ENCODE data around the gene DCAKD.

The DCAKD gene

DNA sequence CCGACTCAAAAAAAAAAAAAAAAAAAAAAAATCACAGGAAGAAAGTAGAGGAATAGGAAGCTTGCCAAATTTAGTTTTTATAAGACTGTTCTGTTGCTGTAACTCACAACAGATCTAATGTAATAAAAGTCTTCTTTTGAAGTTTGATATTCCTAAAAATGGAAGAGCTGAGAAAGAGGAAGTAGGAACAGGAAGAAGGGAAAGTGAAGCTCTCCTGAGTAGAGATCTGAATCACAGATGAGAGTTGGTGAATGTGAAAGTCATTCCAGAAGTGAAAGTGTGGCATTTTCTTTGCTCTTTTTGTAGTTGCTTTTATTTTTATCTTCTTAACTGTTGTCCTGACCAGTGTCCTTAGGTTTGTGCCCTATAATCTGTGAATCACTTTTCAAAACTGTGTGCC is 11.8 kb upstream of the DCAKD start:
- H3K23ac ChIP-seq (ENCODE audit: low read length) = no peak overlapping the region
- no peak overlapping the region for H3K27ac ChIP-seq (ENCODE audit: low read depth, low read length)
- no peaks in the 10 kb centered on the region for H3K9me3 ChIP-seq (ENCODE audit: insufficient read depth, low read depth, low read length)
- no peak overlapping the region for H3K9ac ChIP-seq (ENCODE audit: low read length)
- no peak overlapping the region for H2AK5ac ChIP-seq (ENCODE audit: low read length)
- no peak overlapping the region for H2AFZ ChIP-seq (ENCODE audit: insufficient read depth, low read length, poor library complexity)
- H4K12ac ChIP-seq (ENCODE audit: low read depth, low read length) = no peak overlapping the region
- H3K36me3 ChIP-seq (ENCODE audit: control insufficient read depth in 1 of 2, insufficient read depth in 2 of 2, low read length in 2 of 2) = no peaks in the 10 kb centered on the region
- no peak overlapping the region for H3K18ac ChIP-seq (ENCODE audit: low read length)
- H3K79me1 ChIP-seq (ENCODE audit: low read length) = peaks cover 8% of the 10 kb centered on the region
- H3K27me3 ChIP-seq (ENCODE audit: insufficient read depth, low read length) = no peaks in the 10 kb centered on the region
- H3K4me1 ChIP-seq (ENCODE audit: control insufficient read depth in 1 of 2, insufficient read depth in 2 of 2, low read length in 2 of 2) = peaks cover 0 to 2% of the 10 kb centered on the region in 2 experiments
- no peak overlapping the region for H3K4me3 ChIP-seq (ENCODE audit: low read depth, low read length)
- H4K8ac ChIP-seq (ENCODE audit: low read depth, low read length) = no peak overlapping the region
- no peak overlapping the region for H3K4me2 ChIP-seq (ENCODE audit: low read length)
- peaks cover 13% of the 10 kb centered on the region for H3K79me2 ChIP-seq (ENCODE audit: control insufficient read depth, insufficient read depth, low read length, poor library complexity)
- no peak overlapping the region for H2BK12ac ChIP-seq (ENCODE audit: low read length)
- no peak overlapping the region for H2BK5ac ChIP-seq (ENCODE audit: low read depth, low read length, poor library complexity)
- H3K14ac ChIP-seq (ENCODE audit: low read length) = no peak overlapping the region
- WGBS (ENCODE audit: extremely low coverage, insufficient coverage, insufficient read length) = no CpG with 5 or more reads among the region's 1 CpG
- H2BK120ac ChIP-seq (ENCODE audit: insufficient read depth, low read length, poor library complexity) = no peak overlapping the region
- H3K4ac ChIP-seq (ENCODE audit: low read depth, low read length) = peak overlapping the region; percentile 10
- no peak for DNase-seq
- no peak overlapping the region for H4K91ac ChIP-seq (ENCODE audit: low read depth, low read length)

DNA sequence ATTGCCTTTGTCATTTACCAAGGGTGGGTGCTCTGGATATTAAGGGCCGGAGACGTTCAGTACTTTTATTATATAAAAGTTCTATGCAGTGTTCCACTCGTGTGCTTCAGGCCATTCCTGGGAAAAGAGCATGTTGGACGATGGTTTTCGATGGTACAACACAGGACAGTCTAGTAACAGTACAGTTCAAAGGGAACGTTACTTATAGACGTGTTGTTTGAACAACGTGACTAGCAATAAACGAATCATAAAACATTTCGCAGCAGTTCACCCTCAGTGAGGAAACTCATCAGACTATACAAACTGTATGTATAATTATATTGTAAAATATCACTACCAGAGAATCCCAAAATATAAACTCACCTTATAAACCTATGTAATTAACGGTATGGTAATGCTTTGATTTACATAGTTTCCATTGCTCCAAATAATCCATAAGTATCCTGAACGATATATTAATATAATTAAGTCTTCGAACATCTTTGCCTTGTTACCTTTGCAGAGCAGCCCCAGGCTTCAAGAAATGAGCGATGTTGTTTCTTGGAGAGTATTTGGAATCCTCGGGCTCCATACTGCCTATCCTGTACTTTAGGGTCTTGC is 10.3 kb upstream of the DCAKD start:
- Histone ChIP-seq H3K9me3 (ENCODE audit: insufficient read depth, low read depth, low read length) (no peaks in the 10 kb centered on the region), H4K12ac (ENCODE audit: low read depth, low read length) (peak overlapping the region; percentile 87), H3K27me3 (ENCODE audit: insufficient read depth, low read length) (no peaks in the 10 kb centered on the region), H3K79me2 (ENCODE audit: control insufficient read depth, insufficient read depth, low read length, poor library complexity) (peaks cover 13% of the 10 kb centered on the region), H2AK5ac (ENCODE audit: low read length) (no peak overlapping the region), H3K4ac (ENCODE audit: low read depth, low read length) (peak overlapping the region; percentile 98), H3K4me3 (ENCODE audit: low read depth, low read length) (peak overlapping the region; percentile 70), H2BK5ac (ENCODE audit: low read depth, low read length, poor library complexity) (no peak overlapping the region), H3K14ac (ENCODE audit: low read length) (no peak overlapping the region), H3K79me1 (ENCODE audit: low read length) (peaks cover 8% of the 10 kb centered on the region), H3K4me2 (ENCODE audit: low read length) (peak overlapping the region; percentile 70), H2BK120ac (ENCODE audit: insufficient read depth, low read length, poor library complexity) (no peak overlapping the region), H3K9ac (ENCODE audit: low read length) (peak overlapping the region; percentile 28), H3K27ac (ENCODE audit: low read depth, low read length) (no peak overlapping the region), H4K8ac (ENCODE audit: low read depth, low read length) (peak overlapping the region; percentile 78), H2AFZ (ENCODE audit: insufficient read depth, low read length, poor library complexity) (no peak overlapping the region), H2BK12ac (ENCODE audit: low read length) (no peak overlapping the region), H3K23ac (ENCODE audit: low read length) (no peak overlapping the region), H3K4me1 (ENCODE audit: control insufficient read depth in 1 of 2, insufficient read depth in 2 of 2, low read length in 2 of 2) (peaks cover 0 to 2% of the 10 kb centered on the region in 2 experiments), H3K18ac (ENCODE audit: low read length) (no peak overlapping the region), H3K36me3 (ENCODE audit: control insufficient read depth in 1 of 2, insufficient read depth in 2 of 2, low read length in 2 of 2) (no peaks in the 10 kb centered on the region), H4K91ac (ENCODE audit: low read depth, low read length) (no peak overlapping the region)
- no CpG with 5 or more reads among the region's 15 CpGs for WGBS (ENCODE audit: extremely low coverage, insufficient coverage, insufficient read length)
- DNase-seq = no peak

DNA sequence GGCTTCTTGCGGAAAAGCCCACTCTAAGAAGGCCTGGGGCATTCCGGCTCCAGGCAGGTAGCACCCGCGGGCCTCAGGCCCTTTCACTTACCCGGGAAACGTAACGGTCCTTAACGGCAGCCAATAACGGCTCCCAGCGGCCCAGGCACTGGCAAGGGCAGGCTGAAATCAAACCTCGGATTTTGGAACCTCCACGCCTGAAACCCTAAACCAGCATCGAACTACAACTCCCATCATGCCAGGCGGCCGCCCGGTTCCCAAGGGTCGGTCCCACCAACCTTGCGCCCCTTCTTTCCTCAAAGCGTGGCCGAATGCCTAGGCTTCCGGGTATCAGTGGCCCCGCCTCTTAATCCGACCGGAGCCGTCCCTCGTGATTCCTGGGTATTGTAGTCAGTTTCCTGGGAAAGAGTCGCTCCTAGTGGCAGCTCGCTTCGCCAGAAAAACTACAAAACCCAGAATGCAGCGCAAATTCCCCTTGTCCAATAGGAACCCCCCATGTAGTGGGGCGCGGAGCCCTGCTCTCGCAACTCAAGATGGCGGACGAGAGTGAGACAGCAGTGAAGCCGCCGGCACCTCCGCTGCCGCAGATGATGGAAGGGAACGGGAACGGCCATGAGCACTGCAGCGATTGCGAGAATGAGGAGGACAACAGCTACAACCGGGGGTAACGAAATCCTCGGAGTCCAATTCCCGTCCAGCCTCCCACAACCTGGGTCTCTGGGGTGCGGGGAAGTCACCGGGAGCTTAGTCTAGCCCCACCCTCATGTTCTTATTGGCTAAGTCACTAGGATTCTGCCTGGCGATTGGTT is 9.6 kb upstream of the DCAKD start, which contains the start of gene NMT1:
NMT1 (plus strand) TSS at position 521 of the 809 bp plus-strand sequence; CDS start at position 534, 13 bp downstream.
- H3K36me3 ChIP-seq (ENCODE audit: control insufficient read depth in 1 of 2, insufficient read depth in 2 of 2, low read length in 2 of 2) = no peaks in the 10 kb centered on the region
- peak within 1 kb of the TSS; percentile 84 for H3K4me2 ChIP-seq (ENCODE audit: low read length)
- H3K4me1 ChIP-seq (ENCODE audit: control insufficient read depth in 1 of 2, insufficient read depth in 2 of 2, low read length in 2 of 2) = peaks cover 0 to 2% of the 10 kb centered on the region in 2 experiments
- DNase-seq = peak; percentile 98 to 100
- peak within 1 kb of the TSS; percentile 85 for H2BK120ac ChIP-seq (ENCODE audit: insufficient read depth, low read length, poor library complexity)
- H2BK12ac ChIP-seq (ENCODE audit: low read length) = peak within 1 kb of the TSS; percentile 27
- H3K4me3 ChIP-seq (ENCODE audit: low read depth, low read length) = peak within 1 kb of the TSS; percentile 99
- peak within 1 kb of the TSS; percentile 98 for H3K9ac ChIP-seq (ENCODE audit: low read length)
- H3K23ac ChIP-seq (ENCODE audit: low read length) = no peak within 1 kb of the TSS
- H4K91ac ChIP-seq (ENCODE audit: low read depth, low read length) = peak within 1 kb of the TSS; percentile 95
- peak within 1 kb of the TSS; percentile 98 for H2BK5ac ChIP-seq (ENCODE audit: low read depth, low read length, poor library complexity)
- no CpG with 5 or more reads among the region's 50 CpGs for WGBS (ENCODE audit: extremely low coverage, insufficient coverage, insufficient read length)
- no peaks in the 10 kb centered on the region for H3K9me3 ChIP-seq (ENCODE audit: insufficient read depth, low read depth, low read length)
- peak within 1 kb of the TSS; percentile 99 for H4K8ac ChIP-seq (ENCODE audit: low read depth, low read length)
- peaks cover 12% of the 10 kb centered on the region for H3K79me2 ChIP-seq (ENCODE audit: control insufficient read depth, insufficient read depth, low read length, poor library complexity)
- peak within 1 kb of the TSS; percentile 97 for H3K14ac ChIP-seq (ENCODE audit: low read length)
- no peaks in the 10 kb centered on the region for H3K27me3 ChIP-seq (ENCODE audit: insufficient read depth, low read length)
- peaks cover 8% of the 10 kb centered on the region for H3K79me1 ChIP-seq (ENCODE audit: low read length)
- peak within 1 kb of the TSS; percentile 99 for H3K18ac ChIP-seq (ENCODE audit: low read length)
- peak within 1 kb of the TSS; percentile 70 for H3K27ac ChIP-seq (ENCODE audit: low read depth, low read length)
- H2AK5ac ChIP-seq (ENCODE audit: low read length) = no peak within 1 kb of the TSS
- peak within 1 kb of the TSS; percentile 94 for H2AFZ ChIP-seq (ENCODE audit: insufficient read depth, low read length, poor library complexity)
- H4K12ac ChIP-seq (ENCODE audit: low read depth, low read length) = peak within 1 kb of the TSS; percentile 99
- H3K4ac ChIP-seq (ENCODE audit: low read depth, low read length) = peak within 1 kb of the TSS; percentile 98

DNA sequence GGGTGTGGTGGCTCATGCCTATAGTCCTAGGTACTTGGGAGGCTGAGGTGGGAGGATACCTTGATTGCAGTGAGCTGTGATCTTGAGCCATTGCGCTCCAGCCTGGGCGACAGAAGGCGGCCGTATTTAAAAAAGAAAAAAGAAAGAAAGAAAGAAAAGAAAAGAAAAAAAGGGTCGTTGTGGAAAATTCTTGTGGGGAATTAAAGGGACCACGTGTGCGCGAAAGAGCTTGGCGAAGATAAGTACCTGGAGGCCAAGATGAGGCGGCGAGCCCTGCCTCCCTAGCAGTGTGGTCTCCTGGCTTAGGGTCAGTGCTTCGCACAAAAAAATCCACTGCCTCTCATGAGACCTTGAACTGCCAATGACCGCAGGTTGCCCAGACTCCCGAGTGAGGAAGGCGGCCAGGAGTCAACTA is 9.0 kb upstream of the DCAKD start:
- peak overlapping the region; percentile 75 for H4K91ac ChIP-seq (ENCODE audit: low read depth, low read length)
- peak overlapping the region; percentile 79 for H4K12ac ChIP-seq (ENCODE audit: low read depth, low read length)
- H3K4me3 ChIP-seq (ENCODE audit: low read depth, low read length) = peak overlapping the region; percentile 86
- peak overlapping the region; percentile 52 for H2BK120ac ChIP-seq (ENCODE audit: insufficient read depth, low read length, poor library complexity)
- peak overlapping the region; percentile 77 for H2AFZ ChIP-seq (ENCODE audit: insufficient read depth, low read length, poor library complexity)
- no peak overlapping the region for H2AK5ac ChIP-seq (ENCODE audit: low read length)
- H2BK5ac ChIP-seq (ENCODE audit: low read depth, low read length, poor library complexity) = peak overlapping the region; percentile 24
- no peak overlapping the region for H3K23ac ChIP-seq (ENCODE audit: low read length)
- peak overlapping the region; percentile 84 for H3K4me2 ChIP-seq (ENCODE audit: low read length)
- peak overlapping the region; percentile 24 for H3K27ac ChIP-seq (ENCODE audit: low read depth, low read length)
- H3K9me3 ChIP-seq (ENCODE audit: insufficient read depth, low read depth, low read length) = no peaks in the 10 kb centered on the region
- peak overlapping the region; percentile 48 for H3K18ac ChIP-seq (ENCODE audit: low read length)
- no CpG with 5 or more reads among the region's 15 CpGs for WGBS (ENCODE audit: extremely low coverage, insufficient coverage, insufficient read length)
- peaks cover 0 to 2% of the 10 kb centered on the region in 2 experiments for H3K4me1 ChIP-seq (ENCODE audit: control insufficient read depth in 1 of 2, insufficient read depth in 2 of 2, low read length in 2 of 2)
- peak overlapping the region; percentile 93 for H4K8ac ChIP-seq (ENCODE audit: low read depth, low read length)
- DNase-seq = no peak
- no peaks in the 10 kb centered on the region for H3K27me3 ChIP-seq (ENCODE audit: insufficient read depth, low read length)
- H3K36me3 ChIP-seq (ENCODE audit: control insufficient read depth in 1 of 2, insufficient read depth in 2 of 2, low read length in 2 of 2) = no peaks in the 10 kb centered on the region
- H3K79me1 ChIP-seq (ENCODE audit: low read length) = peaks cover 8% of the 10 kb centered on the region
- peak overlapping the region; percentile 57 for H3K4ac ChIP-seq (ENCODE audit: low read depth, low read length)
- H3K9ac ChIP-seq (ENCODE audit: low read length) = peak overlapping the region; percentile 94
- H3K79me2 ChIP-seq (ENCODE audit: control insufficient read depth, insufficient read depth, low read length, poor library complexity) = peaks cover 8% of the 10 kb centered on the region
- peak overlapping the region; percentile 27 for H2BK12ac ChIP-seq (ENCODE audit: low read length)
- peak overlapping the region; percentile 82 for H3K14ac ChIP-seq (ENCODE audit: low read length)
